Measurements from ENCODE around the gene PCNX2. TPM values are rescaled to one million over a fixed set of nuclear protein-coding genes. Genes with fewer than 3 reads are reported as not detected.

PCNX2 gene
- total RNA-seq, 2 experiments from 2014 or later = 11.5 to 12.2 TPM

- H3K36me3 Mint-ChIP-seq (ENCODE audit: low read depth) = peaks cover 22% of the 10 kb centered on the region
- CTCF ChIA-PET = no interaction called here
- no peak overlapping the region for H3K27ac Mint-ChIP-seq
- no peak for DNase-seq
- no peaks in the 10 kb centered on the region for H3K9me3 Mint-ChIP-seq
- H3K4me3 Mint-ChIP-seq = no peak overlapping the region
- no peaks in the 10 kb centered on the region for H3K4me1 Mint-ChIP-seq (ENCODE audit: low read depth)
- H3K27me3 Mint-ChIP-seq (ENCODE audit: low read depth) = no peaks in the 10 kb centered on the region
- intact Hi-C loops (cut with micrococcal nuclease) = no loop called here
Measured at GRCh38 chr1:233042834-233043233, 252.7 kb downstream of the PCNX2 start.

- H3K4me3 Mint-ChIP-seq = no peak overlapping the region
- H3K9me3 Mint-ChIP-seq = no peaks in the 10 kb centered on the region
- no peak for DNase-seq
- peaks cover 4% of the 10 kb centered on the region for H3K36me3 Mint-ChIP-seq (ENCODE audit: low read depth)
- H3K4me1 Mint-ChIP-seq (ENCODE audit: low read depth) = no peaks in the 10 kb centered on the region
- intact Hi-C loops (cut with micrococcal nuclease) = no loop called here
- H3K27ac Mint-ChIP-seq = no peak overlapping the region
- CTCF ChIA-PET = no interaction called here
- no peaks in the 10 kb centered on the region for H3K27me3 Mint-ChIP-seq (ENCODE audit: low read depth)
Measured at GRCh38 chr1:233040494-233040893, 255.0 kb downstream of the PCNX2 start.

GRCh38 chr1:233038581-233038980 is 256.9 kb downstream of the PCNX2 start:
- Mint-ChIP-seq H3K27me3 (ENCODE audit: low read depth) (no peaks in the 10 kb centered on the region), H3K36me3 (ENCODE audit: low read depth) (peaks cover 1% of the 10 kb centered on the region), H3K4me3 (no peak overlapping the region), H3K4me1 (ENCODE audit: low read depth) (no peaks in the 10 kb centered on the region), H3K27ac (no peak overlapping the region), H3K9me3 (no peaks in the 10 kb centered on the region)
- CTCF ChIA-PET = no interaction called here
- DNase-seq = no peak
- intact Hi-C loops (cut with micrococcal nuclease) = no loop called here

GRCh38 chr1:233037843-233038242 is 257.7 kb downstream of the PCNX2 start:
- intact Hi-C loops (cut with micrococcal nuclease) = no loop called here
- CTCF ChIA-PET = no interaction called here

GRCh38 chr1:233034836-233035235 is 260.7 kb downstream of the PCNX2 start:
- intact Hi-C loops (cut with micrococcal nuclease) = no loop called here
- DNase-seq = no peak
- peaks cover 1% of the 10 kb centered on the region for H3K36me3 Mint-ChIP-seq (ENCODE audit: low read depth)
- no peaks in the 10 kb centered on the region for H3K9me3 Mint-ChIP-seq
- no peak overlapping the region for H3K4me3 Mint-ChIP-seq
- H3K27ac Mint-ChIP-seq = no peak overlapping the region
- CTCF ChIA-PET = no interaction called here
- H3K4me1 Mint-ChIP-seq (ENCODE audit: low read depth) = no peaks in the 10 kb centered on the region
- H3K27me3 Mint-ChIP-seq (ENCODE audit: low read depth) = no peaks in the 10 kb centered on the region

More at GRCh38 chr1:233037843-233038242, 257.7 kb downstream of the PCNX2 start:
- DNase-seq = no peak
- Mint-ChIP-seq H3K4me3 (no peak overlapping the region), H3K36me3 (ENCODE audit: low read depth) (peaks cover 1% of the 10 kb centered on the region), H3K4me1 (ENCODE audit: low read depth) (no peaks in the 10 kb centered on the region), H3K27ac (no peak overlapping the region), H3K27me3 (ENCODE audit: low read depth) (no peaks in the 10 kb centered on the region), H3K9me3 (no peaks in the 10 kb centered on the region)

- no peak for DNase-seq
- CTCF ChIA-PET = no interaction called here
- H3K4me3 Mint-ChIP-seq = no peak overlapping the region
- H3K36me3 Mint-ChIP-seq (ENCODE audit: low read depth) = peaks cover 1% of the 10 kb centered on the region
- no peaks in the 10 kb centered on the region for H3K9me3 Mint-ChIP-seq
- no peak overlapping the region for H3K27ac Mint-ChIP-seq
- intact Hi-C loops (cut with micrococcal nuclease) = no loop called here
- no peaks in the 10 kb centered on the region for H3K4me1 Mint-ChIP-seq (ENCODE audit: low read depth)
- no peaks in the 10 kb centered on the region for H3K27me3 Mint-ChIP-seq (ENCODE audit: low read depth)
Measured at GRCh38 chr1:233033361-233033760, 262.2 kb downstream of the PCNX2 start.

GRCh38 chr1:233032916-233033315 is 262.6 kb downstream of the PCNX2 start:
- Mint-ChIP-seq H3K4me1 (ENCODE audit: low read depth) (no peaks in the 10 kb centered on the region), H3K27me3 (ENCODE audit: low read depth) (no peaks in the 10 kb centered on the region), H3K36me3 (ENCODE audit: low read depth) (peaks cover 1% of the 10 kb centered on the region), H3K27ac (no peak overlapping the region), H3K4me3 (no peak overlapping the region), H3K9me3 (no peaks in the 10 kb centered on the region)
- CTCF ChIA-PET = no interaction called here
- DNase-seq = no peak
- intact Hi-C loops (cut with micrococcal nuclease) = no loop called here

- H3K27me3 Mint-ChIP-seq (ENCODE audit: low read depth) = no peaks in the 10 kb centered on the region
- DNase-seq = no peak
- no peak overlapping the region for H3K27ac Mint-ChIP-seq
- H3K36me3 Mint-ChIP-seq (ENCODE audit: low read depth) = no peaks in the 10 kb centered on the region
- no peaks in the 10 kb centered on the region for H3K4me1 Mint-ChIP-seq (ENCODE audit: low read depth)
- no peaks in the 10 kb centered on the region for H3K9me3 Mint-ChIP-seq
- intact Hi-C loops (cut with micrococcal nuclease) = no loop called here
- H3K4me3 Mint-ChIP-seq = no peak overlapping the region
- CTCF ChIA-PET = no interaction called here
Measured at GRCh38 chr1:233031521-233031920, 264.0 kb downstream of the PCNX2 start.

GRCh38 chr1:233027046-233027445 is 268.5 kb downstream of the PCNX2 start:
- CTCF ChIA-PET = no interaction called here
- Mint-ChIP-seq H3K4me1 (ENCODE audit: low read depth) (no peaks in the 10 kb centered on the region), H3K36me3 (ENCODE audit: low read depth) (peaks cover 6% of the 10 kb centered on the region), H3K27ac (no peak overlapping the region), H3K4me3 (no peak overlapping the region), H3K27me3 (ENCODE audit: low read depth) (no peaks in the 10 kb centered on the region), H3K9me3 (no peaks in the 10 kb centered on the region)
- intact Hi-C loops (cut with micrococcal nuclease) = no loop called here
- no peak for DNase-seq

GRCh38 chr1:233025567-233025966 is 270.0 kb downstream of the PCNX2 start:
- CTCF ChIA-PET = interaction anchor here (0.8 to 1.2 kb wide), 3 partner anchors 12 to 373 kb away, joined by 3 read pairs; no protein-coding TSS in a partner anchor
- Mint-ChIP-seq H3K27ac (no peak overlapping the region), H3K27me3 (ENCODE audit: low read depth) (no peaks in the 10 kb centered on the region), H3K4me3 (no peak overlapping the region), H3K36me3 (ENCODE audit: low read depth) (peaks cover 6% of the 10 kb centered on the region), H3K4me1 (ENCODE audit: low read depth) (no peaks in the 10 kb centered on the region), H3K9me3 (no peaks in the 10 kb centered on the region)
- intact Hi-C loops (cut with micrococcal nuclease) = loop anchor here (1.0 kb wide), 1 partner anchor 390 kb away; no protein-coding TSS in a partner anchor
- DNase-seq = no peak

GRCh38 chr1:233025157-233025556 is 270.4 kb downstream of the PCNX2 start:
- no peak overlapping the region for H3K27ac Mint-ChIP-seq
- no peaks in the 10 kb centered on the region for H3K9me3 Mint-ChIP-seq
- H3K4me3 Mint-ChIP-seq = no peak overlapping the region
- no peaks in the 10 kb centered on the region for H3K27me3 Mint-ChIP-seq (ENCODE audit: low read depth)
- CTCF ChIA-PET = interaction anchor here (1.2 kb wide), 2 partner anchors 11 to 21 kb away, joined by 3 read pairs; no protein-coding TSS in a partner anchor
- peaks cover 6% of the 10 kb centered on the region for H3K36me3 Mint-ChIP-seq (ENCODE audit: low read depth)
- peak; percentile 32 for DNase-seq
- intact Hi-C loops (cut with micrococcal nuclease) = loop anchor here (1.0 kb wide), 1 partner anchor 390 kb away; no protein-coding TSS in a partner anchor
- no peaks in the 10 kb centered on the region for H3K4me1 Mint-ChIP-seq (ENCODE audit: low read depth)

GRCh38 chr1:233024199-233024598 is 271.3 kb downstream of the PCNX2 start:
- Mint-ChIP-seq H3K4me3 (no peak overlapping the region), H3K4me1 (ENCODE audit: low read depth) (no peaks in the 10 kb centered on the region), H3K27me3 (ENCODE audit: low read depth) (no peaks in the 10 kb centered on the region), H3K36me3 (ENCODE audit: low read depth) (peaks cover 9% of the 10 kb centered on the region), H3K9me3 (no peaks in the 10 kb centered on the region), H3K27ac (no peak overlapping the region)
- CTCF ChIA-PET = interaction anchor here (0.9 to 1.2 kb wide), 2 partner anchors 33 to 388 kb away, joined by 3 read pairs; no protein-coding TSS in a partner anchor
- DNase-seq = no peak
- intact Hi-C loops (cut with micrococcal nuclease) = no loop called here

GRCh38 chr1:233022246-233022645 is 273.3 kb downstream of the PCNX2 start:
- CTCF ChIA-PET = no interaction called here
- no peak overlapping the region for H3K4me3 Mint-ChIP-seq
- no peaks in the 10 kb centered on the region for H3K9me3 Mint-ChIP-seq
- DNase-seq = no peak
- peaks cover 11% of the 10 kb centered on the region for H3K36me3 Mint-ChIP-seq (ENCODE audit: low read depth)
- no peaks in the 10 kb centered on the region for H3K4me1 Mint-ChIP-seq (ENCODE audit: low read depth)
- intact Hi-C loops (cut with micrococcal nuclease) = no loop called here
- H3K27ac Mint-ChIP-seq = no peak overlapping the region
- no peaks in the 10 kb centered on the region for H3K27me3 Mint-ChIP-seq (ENCODE audit: low read depth)

Measured in activated naive CD4-positive, alpha-beta T cell treated with anti-CD3 and anti-CD28 coated beads for 36 hours (primary cell).